Activated T-cell treated with anti-CD3 and anti-CD28 coated beads for 24 hours (primary cell): ENCODE results near the gene AKAP11.

ENCODE experiments used
- DNase-seq: peaks from one replicate; pipeline ENCODE4 v3.0.0-alpha.2; 2020; ENCODE audit warnings: low read depth

The AKAP11 gene

GRCh38 chr13:42333613-42334328 is 61.8 kb downstream of the AKAP11 start:
- no peak for DNase-seq

DNA sequence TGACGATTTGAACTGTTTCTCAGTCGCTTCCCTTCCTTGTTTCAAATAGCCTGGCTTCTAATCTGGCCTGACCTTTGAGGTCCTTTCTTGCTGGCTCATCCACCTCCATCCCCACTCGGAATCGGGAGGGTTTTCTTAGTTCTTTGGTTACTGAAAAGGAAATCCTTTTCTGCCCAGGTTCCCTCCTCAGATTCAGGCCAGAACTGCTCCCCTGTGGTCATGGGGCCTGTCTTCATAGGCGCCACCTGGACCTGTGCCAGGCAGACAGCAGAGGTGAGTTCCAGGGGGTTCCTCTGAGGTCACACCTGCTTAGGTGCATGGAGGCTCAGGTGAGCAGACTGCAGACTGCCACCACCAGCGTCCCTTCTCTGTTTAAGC is 62.4 kb downstream of the AKAP11 start:
- no peak for DNase-seq

GRCh38 chr13:42337808-42338600 is 66.1 kb downstream of the AKAP11 start:
- DNase-seq: no peak

GRCh38 chr13:42345367-42345766 is 73.4 kb downstream of the AKAP11 start:
- DNase-seq: no peak

GRCh38 chr13:42348576-42348975 is 76.6 kb downstream of the AKAP11 start:
- DNase-seq: no peak

- DNase-seq: no peak
These were observed 78.2 kb downstream of the AKAP11 start for GRCh38 chr13:42350141-42350540.

- peak; percentile 50 for DNase-seq
These were observed 82.5 kb downstream of the AKAP11 start for GRCh38 chr13:42354241-42355091.

GRCh38 chr13:42355092-42355485 is 83.1 kb downstream of the AKAP11 start:
- peak; percentile 59 for DNase-seq

- peak; percentile 9 for DNase-seq
These were observed 83.7 kb downstream of the AKAP11 start for GRCh38 chr13:42355491-42356183.

- peak; percentile 28 for DNase-seq
These were observed 84.2 kb downstream of the AKAP11 start for GRCh38 chr13:42356184-42356575.

- no peak for DNase-seq
These were observed 88.2 kb downstream of the AKAP11 start for GRCh38 chr13:42360046-42360574.

DNA sequence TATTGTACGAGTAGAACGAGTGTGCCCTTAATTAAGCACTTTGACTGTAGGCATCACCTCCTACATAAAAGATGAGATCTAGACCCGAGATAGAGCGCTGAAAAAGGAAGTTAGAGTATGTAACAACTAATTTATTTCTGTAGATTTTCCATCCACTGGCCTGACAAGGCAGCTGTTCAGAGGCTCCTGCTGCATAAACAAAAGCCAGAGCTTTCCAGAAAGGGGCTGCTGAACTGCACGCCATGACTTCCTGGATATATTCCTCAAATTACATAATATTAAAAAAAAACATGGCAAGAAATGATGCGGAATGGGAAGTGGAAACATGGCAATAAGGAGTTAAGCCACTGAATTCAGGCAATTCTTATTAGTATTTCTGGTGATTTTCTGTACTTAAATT is 89.7 kb downstream of the AKAP11 start:
- no peak for DNase-seq

DNA sequence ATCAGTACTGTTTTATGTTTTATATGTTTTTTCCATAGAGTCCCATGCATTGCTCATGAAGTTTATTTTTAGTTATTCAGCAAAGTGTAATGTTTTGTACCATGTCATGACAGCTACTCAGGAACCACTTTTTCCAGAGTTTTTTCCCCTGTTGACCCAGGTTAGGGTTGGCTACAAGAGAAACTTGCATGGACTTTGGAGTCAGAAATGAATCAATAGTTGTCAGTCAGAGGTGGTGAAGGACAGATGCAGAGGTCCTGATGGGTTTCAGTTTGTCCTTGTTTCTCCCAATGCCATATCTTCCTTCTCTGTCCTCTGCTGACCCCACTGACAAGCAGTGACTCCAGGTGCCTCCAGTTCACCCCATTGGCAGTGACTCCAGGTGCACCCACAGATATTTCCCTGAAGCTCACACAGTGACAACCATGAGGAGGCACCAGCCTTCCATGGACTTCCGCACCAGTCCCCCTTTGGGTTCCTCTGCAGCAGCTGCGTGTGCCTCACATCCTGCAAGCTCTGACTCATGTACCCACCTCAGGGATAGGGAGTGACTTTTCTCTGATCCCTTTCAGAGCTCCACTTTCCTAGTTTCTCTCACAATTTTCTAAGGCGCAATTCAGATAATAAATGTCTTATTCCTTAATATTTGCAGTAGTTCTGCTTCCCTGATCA is 92.1 kb downstream of the AKAP11 start:
- no peak for DNase-seq

GRCh38 chr13:42364613-42365000 is 92.7 kb downstream of the AKAP11 start:
- no peak for DNase-seq

- no peak for DNase-seq
These were observed 95.9 kb downstream of the AKAP11 start for GRCh38 chr13:42367831-42368230.

- peak; percentile 27 for DNase-seq
These were observed 97.3 kb downstream of the AKAP11 start for GRCh38 chr13:42369071-42369797.

- no peak for DNase-seq
These were observed 98.3 kb downstream of the AKAP11 start for GRCh38 chr13:42370229-42370628.
